Kidney epithelial cell (primary cell): ENCODE measurements around the gene TCP11L2. TPM values are rescaled to one million over a fixed set of nuclear protein-coding genes. Genes with fewer than 3 reads are reported as not detected.

Source experiments
- DNase-seq: peaks from one replicate; pipeline ENCODE4 v3.0.0-alpha.2; 2010; ENCODE audit warnings: low read depth
- H3K27me3 ChIP-seq: 2 replicates; pipeline ENCODE4 v1.6.0; 2011; ENCODE audit warnings: low read length; ENCODE audit not compliant: control insufficient read depth, insufficient read depth
- H3K36me3 ChIP-seq: 2 replicates; pipeline ENCODE4 v1.5.1; 2011; ENCODE audit warnings: low read length; ENCODE audit not compliant: control insufficient read depth, insufficient read depth
- H3K4me3 ChIP-seq: 2 replicates; pipeline ENCODE4 v1.5.1; 2011; ENCODE audit warnings: low read depth, mild to moderate bottlenecking, control low read depth, low read length
- total RNA-seq: library from RNA; depleted of rRNA; stranded (reverse); fragments of >200 nt; gene quantifications from 2 replicates; pipeline ENCODE4 v1.2.3, GENCODE V29; 2015
- TF ChIP-seq, protein P1 (sequence below): IDR thresholded peaks from 2 replicates; pipeline ENCODE4 v1.5.1; 2011; ENCODE audit warnings: mild to moderate bottlenecking, moderate library complexity, low read length, control low read depth, inconsistent platforms; ENCODE audit not compliant: insufficient read depth, poor library complexity, severe bottlenecking

Gene TCP11L2
- total RNA-seq, 1 donor from 2014 or later, result 24.9 TPM

GRCh38 chr12:106292339-106292738 lies 10.2 kb upstream of the TCP11L2 start:
- TF ChIP-seq, protein P1, sequence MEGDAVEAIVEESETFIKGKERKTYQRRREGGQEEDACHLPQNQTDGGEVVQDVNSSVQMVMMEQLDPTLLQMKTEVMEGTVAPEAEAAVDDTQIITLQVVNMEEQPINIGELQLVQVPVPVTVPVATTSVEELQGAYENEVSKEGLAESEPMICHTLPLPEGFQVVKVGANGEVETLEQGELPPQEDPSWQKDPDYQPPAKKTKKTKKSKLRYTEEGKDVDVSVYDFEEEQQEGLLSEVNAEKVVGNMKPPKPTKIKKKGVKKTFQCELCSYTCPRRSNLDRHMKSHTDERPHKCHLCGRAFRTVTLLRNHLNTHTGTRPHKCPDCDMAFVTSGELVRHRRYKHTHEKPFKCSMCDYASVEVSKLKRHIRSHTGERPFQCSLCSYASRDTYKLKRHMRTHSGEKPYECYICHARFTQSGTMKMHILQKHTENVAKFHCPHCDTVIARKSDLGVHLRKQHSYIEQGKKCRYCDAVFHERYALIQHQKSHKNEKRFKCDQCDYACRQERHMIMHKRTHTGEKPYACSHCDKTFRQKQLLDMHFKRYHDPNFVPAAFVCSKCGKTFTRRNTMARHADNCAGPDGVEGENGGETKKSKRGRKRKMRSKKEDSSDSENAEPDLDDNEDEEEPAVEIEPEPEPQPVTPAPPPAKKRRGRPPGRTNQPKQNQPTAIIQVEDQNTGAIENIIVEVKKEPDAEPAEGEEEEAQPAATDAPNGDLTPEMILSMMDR, result no peak
- no peaks in the 10 kb centered on the region for H3K36me3 ChIP-seq
- DNase-seq, result no peak
- no peaks in the 10 kb centered on the region for H3K27me3 ChIP-seq
- no peak overlapping the region for H3K4me3 ChIP-seq

DNA sequence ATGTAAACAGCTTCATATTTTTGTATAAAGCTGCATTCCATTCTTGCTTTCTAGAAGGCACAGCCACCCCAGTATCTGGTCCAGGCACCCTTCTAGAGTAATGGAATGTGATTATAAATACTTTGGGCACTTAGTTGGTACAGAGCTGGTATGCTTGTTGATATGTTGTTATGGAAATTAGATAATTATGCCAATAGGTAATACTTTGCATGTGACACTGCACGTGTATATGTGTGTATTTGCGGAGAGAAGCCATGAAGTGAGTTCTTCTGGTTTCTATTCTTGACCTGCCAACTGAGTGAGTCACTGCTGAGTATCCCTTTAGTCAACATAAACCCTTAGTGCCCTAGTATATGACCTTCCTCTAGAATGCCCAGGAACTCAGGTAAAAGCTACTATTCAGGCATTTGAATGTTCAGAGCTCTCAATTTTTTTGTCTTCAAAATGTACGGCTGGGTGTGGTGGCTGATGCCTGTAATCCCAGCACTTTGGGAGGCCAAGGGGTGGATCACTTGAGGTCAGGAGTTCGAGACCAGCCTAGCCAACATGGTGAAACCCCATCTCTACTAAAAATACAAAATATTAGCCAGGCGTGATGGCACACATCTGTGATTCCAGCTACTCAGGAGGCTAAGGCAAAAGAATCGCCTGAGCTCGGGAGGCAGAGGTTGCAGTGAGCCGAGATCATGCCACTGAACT lies 6.2 kb upstream of the TCP11L2 start:
- H3K36me3 ChIP-seq, result no peaks in the 10 kb centered on the region
- H3K27me3 ChIP-seq, result no peaks in the 10 kb centered on the region
- TF ChIP-seq, protein P1, result no peak
- no peak overlapping the region for H3K4me3 ChIP-seq
- DNase-seq, result no peak

GRCh38 chr12:106297075-106297474 lies 5.5 kb upstream of the TCP11L2 start:
- TF ChIP-seq, protein P1, result no peak
- Histone ChIP-seq H3K4me3 (no peak overlapping the region), H3K27me3 (no peaks in the 10 kb centered on the region), H3K36me3 (no peaks in the 10 kb centered on the region)
- DNase-seq, result no peak

DNA sequence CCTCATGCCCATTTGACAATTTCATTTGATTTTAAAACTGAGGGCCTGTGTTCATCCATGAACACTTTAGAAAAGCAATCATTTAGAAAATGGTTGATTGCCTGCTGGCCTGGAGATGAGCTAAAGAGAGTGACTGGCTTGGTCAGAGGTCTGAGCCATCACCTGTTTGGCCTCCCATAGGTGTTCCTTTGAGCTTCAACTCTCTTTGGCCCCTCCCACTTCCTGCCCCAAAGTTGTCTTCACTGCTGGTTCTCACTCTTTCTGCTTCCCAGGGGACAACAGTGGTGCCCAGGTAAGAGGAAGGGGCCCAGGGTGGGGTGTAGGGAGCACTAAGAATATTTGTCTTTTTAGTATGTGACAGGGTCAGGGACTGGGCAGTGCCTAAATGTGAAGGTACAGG lies 4.9 kb upstream of the TCP11L2 start:
- no peak for DNase-seq
- Histone ChIP-seq H3K36me3 (no peaks in the 10 kb centered on the region), H3K27me3 (no peaks in the 10 kb centered on the region), H3K4me3 (no peak overlapping the region)
- TF ChIP-seq, protein P1, result no peak

GRCh38 chr12:106299202-106299774 lies 3.2 kb upstream of the TCP11L2 start:
- Histone ChIP-seq H3K4me3 (no peak overlapping the region), H3K27me3 (no peaks in the 10 kb centered on the region), H3K36me3 (no peaks in the 10 kb centered on the region)
- DNase-seq, result no peak
- TF ChIP-seq, protein P1, result no peak

DNA sequence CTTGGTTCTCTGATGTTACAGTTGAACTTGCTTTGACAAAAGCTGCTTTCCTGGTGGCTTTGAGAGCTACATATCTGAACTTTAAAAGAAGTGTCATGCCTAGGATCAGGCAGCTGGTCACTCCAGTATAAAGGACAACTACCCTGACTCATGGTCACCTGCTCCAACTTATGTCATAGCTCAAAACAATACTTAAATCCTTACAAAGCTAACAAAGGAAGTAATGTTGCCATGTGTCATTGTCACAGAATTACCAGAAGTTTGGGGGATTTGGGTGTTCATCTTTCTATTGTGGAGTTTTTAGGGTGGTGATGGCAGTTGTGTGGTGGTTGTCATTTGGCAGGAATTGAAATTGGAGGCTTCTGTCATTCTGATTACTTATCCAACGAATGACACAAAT lies 1.8 kb upstream of the TCP11L2 start:
- TF ChIP-seq, protein P1, result no peak
- DNase-seq, result no peak
- H3K27me3 ChIP-seq, result no peaks in the 10 kb centered on the region
- no peak overlapping the region for H3K4me3 ChIP-seq
- no peaks in the 10 kb centered on the region for H3K36me3 ChIP-seq
